C4-2B (cell line): ENCODE results near the gene CC2D2B.
"Not testable (repeated sequence)": the region's sequence is repeated elsewhere in the genome, so short reads cannot be mapped to it uniquely, and the experiment has no call there.

ENCODE experiments used
- H3K27ac ChIP-seq: fragments of 450-650 bp; 2 replicates; pipeline ENCODE4 v1.5.1; 2017
- ZFX ChIP-seq: fragments of 450-650 bp; IDR thresholded peaks from 2 replicates; pipeline ENCODE4 v1.6.1; 2017
- TF ChIP-seq, protein P1 (sequence below): fragments of 450-650 bp; conservative IDR thresholded peaks from 2 replicates; pipeline ENCODE4 v1.5.1; 2017; ENCODE audit warnings: mild to moderate bottlenecking

CC2D2B gene

DNA sequence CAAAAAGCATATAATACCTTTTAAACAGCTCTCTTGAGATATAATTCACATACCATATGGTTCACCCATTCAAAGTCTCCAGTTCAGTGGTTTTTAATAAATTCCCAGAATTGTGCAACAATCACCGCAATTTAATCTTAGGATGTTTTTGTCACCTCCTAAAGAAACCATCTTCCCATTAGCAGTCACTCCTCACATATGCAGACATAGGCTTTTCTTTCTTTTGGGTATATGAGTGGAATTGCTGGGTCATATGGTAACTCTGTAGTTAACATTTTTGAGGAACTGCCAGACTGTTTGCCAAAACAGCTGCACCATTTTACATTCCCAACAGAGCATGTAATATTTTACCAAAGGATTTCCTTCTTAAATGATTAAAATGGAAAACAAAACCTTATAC, 57.0 kb downstream of the CC2D2B start:
- no peak overlapping the region for H3K27ac ChIP-seq
- TF ChIP-seq ZFX = no peak
- TF ChIP-seq, protein P1, sequence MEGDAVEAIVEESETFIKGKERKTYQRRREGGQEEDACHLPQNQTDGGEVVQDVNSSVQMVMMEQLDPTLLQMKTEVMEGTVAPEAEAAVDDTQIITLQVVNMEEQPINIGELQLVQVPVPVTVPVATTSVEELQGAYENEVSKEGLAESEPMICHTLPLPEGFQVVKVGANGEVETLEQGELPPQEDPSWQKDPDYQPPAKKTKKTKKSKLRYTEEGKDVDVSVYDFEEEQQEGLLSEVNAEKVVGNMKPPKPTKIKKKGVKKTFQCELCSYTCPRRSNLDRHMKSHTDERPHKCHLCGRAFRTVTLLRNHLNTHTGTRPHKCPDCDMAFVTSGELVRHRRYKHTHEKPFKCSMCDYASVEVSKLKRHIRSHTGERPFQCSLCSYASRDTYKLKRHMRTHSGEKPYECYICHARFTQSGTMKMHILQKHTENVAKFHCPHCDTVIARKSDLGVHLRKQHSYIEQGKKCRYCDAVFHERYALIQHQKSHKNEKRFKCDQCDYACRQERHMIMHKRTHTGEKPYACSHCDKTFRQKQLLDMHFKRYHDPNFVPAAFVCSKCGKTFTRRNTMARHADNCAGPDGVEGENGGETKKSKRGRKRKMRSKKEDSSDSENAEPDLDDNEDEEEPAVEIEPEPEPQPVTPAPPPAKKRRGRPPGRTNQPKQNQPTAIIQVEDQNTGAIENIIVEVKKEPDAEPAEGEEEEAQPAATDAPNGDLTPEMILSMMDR = no peak

GRCh38 chr10:95976362-95977229, 68.8 kb downstream of the CC2D2B start:
- TF ChIP-seq, protein P1 = no peak
- no peak for TF ChIP-seq ZFX
- no peak overlapping the region for H3K27ac ChIP-seq

- no peak overlapping the region for H3K27ac ChIP-seq
- no peak for TF ChIP-seq ZFX
- TF ChIP-seq, protein P1 = no peak
Measured at GRCh38 chr10:95982200-95982599, 74.4 kb downstream of the CC2D2B start.

DNA sequence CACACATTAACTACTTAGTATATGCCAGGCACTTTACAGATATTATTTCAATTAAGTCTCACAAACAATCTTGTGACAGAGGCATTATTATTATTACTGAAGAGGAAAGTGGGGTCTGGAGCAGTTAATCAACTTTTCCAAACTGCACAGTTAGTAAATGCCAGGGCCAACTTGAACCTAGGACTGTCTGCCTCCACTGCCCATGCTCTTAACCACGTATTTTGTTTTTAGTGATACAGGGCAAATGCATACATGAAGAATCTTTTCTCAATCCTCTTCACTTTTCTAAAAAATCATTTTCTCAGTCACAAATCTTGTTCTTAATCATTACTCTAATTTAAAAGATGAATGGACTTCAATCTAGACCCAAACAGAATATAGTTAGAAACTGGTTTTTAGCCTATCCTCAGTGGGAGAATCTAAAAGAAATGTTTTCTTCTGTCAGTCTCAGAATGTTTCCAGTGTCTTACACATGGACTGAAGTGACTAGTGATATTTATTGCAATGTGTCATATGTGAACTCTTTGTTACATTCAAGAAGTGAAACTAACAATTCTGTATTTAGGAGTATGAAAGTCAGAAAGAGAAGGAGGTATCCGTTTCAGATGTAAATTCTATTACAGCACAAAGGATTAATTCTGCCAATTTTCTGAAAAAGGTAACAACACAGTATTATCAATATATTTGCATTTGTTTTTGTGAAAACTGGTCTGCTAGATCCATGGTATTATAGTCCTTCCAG, 80.1 kb downstream of the CC2D2B start:
- TF ChIP-seq, protein P1 = no peak
- no peak for TF ChIP-seq ZFX
- no peak overlapping the region for H3K27ac ChIP-seq

GRCh38 chr10:95988702-95989101, 80.9 kb downstream of the CC2D2B start:
- H3K27ac ChIP-seq = no peak overlapping the region
- TF ChIP-seq, protein P1 = 0 out of 2 replicates have a peak, but pooled peaks have one; percentile 6
- TF ChIP-seq ZFX = no peak

DNA sequence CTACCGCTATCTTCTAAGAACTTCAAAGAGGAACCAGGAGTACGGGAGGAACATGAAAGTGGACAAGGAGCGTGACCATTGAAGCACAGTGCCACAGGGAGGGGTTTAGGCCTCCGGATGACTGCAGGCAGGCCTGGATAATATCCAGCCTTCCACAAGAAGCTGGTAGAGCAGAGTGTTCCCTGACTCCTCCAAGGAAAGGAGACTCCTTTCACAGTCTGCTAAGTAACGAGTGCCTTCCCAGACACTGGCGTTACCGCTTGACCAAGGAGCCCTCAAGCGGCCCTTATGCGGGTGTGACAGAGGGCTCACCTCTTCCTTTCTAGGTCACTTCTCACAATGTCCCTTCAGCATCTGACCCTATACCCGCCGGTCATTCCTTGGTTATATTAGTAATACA, 86.6 kb downstream of the CC2D2B start:
- not testable (repeated sequence) for H3K27ac ChIP-seq

GRCh38 chr10:95998255-95998784, 90.5 kb downstream of the CC2D2B start:
- no peak overlapping the region for H3K27ac ChIP-seq
- no peak for TF ChIP-seq ZFX
- TF ChIP-seq, protein P1 = no peak
